Stimulated activated CD4-positive, alpha-beta T cell treated with anti-CD3 and anti-CD28 coated beads, Interleukin-12 subunit alpha, Interleukin-12 subunit beta, amount 100 ng/mL, for 24 hours (primary cell): ENCODE measurements around the gene DNM1.
A peak's percentile ranks its signal among the peaks of the same experiment; 100 is the strongest.
"Not testable (repeated sequence)": the region's sequence is repeated elsewhere in the genome, so short reads cannot be mapped to it uniquely, and the experiment has no call there.

Experiments used
- DNase-seq, 2 experiments: peaks; one replicate each; pipeline ENCODE4 v3.0.0-alpha.2; 2020; ENCODE audit warnings: low read depth in 2 of 2

Gene DNM1

DNA sequence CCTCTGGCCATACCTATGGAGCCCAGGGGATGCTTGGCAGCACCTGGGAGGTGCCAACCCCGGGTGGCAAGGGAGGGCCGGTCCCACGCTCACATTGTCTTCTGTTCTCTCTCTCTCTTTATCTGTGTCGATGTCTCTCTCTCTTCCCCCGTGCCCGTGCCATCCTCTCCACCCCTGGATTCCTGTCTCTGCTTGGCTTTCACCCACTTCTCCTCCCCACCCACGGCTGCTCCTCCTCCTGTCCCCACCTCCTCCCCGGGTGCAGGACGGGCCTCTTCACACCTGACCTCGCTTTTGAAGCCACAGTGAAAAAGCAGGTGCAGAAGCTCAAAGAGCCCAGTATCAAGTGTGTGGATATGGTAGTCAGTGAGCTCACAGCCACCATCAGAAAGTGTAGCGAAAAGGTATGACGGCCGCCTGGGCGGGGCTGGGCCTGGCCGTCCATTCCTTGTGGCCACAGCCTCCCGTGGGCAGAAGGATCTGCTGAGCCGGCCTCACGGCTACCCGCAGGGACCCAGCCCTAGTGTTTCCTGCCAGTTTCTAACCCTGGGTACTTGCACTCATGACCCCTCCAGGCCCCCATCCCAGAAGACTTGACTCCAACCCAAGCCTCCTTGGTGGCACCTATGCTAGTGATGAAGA is 22.7 kb downstream of the DNM1 start:
- no peak for DNase-seq

DNA sequence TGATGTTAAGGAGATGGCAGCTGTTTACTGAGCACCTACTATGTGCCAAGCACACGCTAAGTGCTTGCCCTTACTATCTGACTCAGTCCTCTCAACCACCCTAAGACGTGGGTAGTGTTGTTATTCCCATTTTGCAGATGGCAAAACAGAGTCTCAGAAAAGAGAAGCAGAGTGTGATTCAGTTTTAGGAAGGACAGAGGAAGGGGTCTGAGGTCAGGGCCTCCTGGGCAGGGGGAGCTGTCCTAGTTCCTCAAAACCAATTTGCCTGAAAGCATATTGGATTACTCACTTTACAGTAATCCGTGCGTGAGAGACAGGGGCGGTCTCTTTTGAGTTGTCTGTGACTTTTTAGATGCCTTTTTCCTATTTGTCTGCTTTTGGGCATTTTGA is 23.2 kb downstream of the DNM1 start:
- DNase-seq: no peak

DNA sequence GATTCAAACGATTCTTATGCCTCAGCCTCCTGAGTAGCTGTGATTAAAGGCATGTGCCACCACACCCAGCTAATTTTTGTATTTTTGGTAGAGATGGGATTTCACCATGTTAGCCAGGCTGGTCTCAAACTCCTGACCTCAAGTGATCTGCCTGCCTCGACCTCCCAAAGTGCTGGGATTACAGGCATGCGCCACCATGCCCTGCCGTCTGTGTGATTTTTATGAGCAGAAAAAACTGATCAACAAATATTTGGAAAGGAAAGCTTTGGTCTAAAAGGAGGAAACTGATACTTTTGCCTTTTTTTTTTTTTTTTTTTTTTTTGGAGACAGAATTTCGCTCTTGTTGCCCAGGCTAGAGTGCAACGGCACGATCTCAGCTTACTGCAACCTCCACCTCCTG is 27.7 kb downstream of the DNM1 start:
- DNase-seq: not testable (repeated sequence)

DNA sequence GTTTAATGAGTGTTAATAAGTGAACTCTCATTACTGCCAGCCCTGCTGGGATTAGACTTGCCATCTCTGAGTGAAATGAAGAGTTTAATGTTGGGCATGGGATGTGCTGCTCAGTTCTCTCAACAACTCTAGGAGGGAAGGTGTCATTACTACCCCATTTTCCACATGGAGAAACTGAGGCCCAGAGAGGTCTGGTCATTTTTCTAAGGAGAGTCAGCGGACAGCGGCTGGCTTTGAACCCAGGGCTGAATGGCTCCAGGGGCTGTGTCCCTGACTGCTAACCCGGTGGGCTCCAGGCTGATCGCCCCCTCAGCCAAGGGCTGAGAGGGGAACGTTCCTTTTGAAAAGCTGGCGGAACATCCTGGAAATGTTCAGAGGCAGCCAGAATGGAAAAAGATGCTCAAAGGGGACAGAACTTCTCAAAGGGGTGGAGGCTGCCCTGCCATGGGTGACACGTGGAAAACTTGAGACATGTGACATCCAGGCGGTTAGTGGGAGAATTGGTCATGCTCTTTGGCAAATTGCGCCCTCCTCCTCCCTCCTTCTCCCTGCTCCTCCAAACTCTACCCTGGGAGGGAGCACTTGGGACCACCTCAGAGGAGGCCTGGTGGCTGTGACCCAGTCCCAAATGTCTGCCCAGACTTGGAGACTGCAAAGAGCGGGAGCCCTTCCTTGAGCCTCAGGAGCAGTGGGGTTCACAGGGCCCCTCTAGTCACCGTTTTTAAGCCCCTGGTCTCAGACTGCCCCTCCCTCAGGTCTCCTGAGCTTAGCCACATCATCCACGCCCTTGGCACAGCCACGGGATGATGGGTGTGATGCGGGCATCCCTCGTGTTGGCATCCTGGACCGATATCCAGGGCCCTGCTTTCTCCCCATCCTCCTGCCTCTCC is 28.7 kb downstream of the DNM1 start:
- no peak for DNase-seq

DNA sequence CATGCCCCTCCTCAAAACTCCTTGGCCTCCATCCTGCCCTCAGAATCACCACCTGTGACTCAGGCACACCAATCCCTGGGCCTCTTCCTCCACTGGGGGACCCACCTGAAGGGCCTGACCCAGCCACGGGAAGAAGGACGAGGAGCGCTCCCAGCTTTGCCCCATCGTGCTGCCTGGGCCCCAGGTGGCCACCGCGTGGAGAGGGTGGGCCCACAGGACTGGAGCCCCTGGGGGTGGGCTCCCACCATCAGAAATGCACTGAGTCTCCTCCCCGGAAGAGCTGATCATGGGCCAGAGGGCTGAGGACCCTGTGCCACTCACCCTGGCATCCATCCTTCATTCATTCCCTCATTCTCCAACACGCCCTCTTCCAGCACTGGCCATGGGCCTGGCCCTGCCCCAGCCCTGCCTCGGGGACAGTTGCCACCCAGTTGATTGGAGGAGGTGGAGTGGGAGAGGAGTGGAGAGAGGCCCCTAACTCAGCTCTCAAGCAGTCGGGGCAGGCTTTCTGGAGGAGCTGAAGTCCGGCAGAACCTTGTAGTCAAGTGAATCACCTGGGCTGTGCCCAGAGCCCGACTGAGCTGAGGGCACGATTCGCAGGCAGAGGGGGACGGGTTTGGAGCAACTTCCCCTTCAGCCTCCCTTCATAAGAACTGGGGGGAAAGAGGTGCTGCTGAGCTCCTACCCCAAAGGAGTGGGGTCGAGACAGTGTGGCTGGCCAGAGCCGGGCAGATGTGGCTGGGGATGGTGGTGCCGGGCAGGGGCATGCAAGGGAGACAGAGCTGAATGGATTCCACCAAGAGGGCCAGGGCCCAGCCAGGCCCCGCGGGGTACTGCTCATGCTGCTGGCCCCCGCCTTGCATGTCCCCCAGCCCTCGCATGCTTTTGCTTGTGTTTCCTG is 29.6 kb downstream of the DNM1 start:
- DNase-seq: no peak

DNA sequence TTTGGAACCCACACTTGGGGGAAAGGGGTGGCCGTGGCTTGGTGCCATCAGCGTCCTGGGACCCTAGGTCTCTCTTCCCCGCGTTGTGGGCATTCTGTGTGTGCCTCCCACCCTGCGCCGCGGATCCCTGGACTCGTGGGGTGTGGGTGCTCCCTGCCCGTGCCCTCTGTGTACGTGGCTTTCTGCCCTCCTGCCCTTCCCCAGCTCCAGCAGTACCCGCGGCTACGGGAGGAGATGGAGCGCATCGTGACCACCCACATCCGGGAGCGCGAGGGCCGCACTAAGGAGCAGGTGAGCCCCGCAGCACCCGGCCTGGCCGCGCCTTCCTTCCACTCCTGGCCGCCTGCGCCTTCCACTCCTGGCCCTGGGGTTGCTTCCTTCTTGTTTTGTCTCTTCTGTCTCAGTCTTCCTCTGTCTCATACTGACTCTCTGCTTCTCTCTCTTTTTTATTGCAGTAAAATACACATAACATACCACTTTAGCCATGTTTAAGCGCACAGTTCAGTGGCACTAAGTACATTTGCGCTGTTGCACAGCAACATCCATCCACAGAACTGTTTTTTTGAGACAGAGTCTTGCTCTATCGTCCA is 30.7 kb downstream of the DNM1 start:
- no peak for DNase-seq

DNA sequence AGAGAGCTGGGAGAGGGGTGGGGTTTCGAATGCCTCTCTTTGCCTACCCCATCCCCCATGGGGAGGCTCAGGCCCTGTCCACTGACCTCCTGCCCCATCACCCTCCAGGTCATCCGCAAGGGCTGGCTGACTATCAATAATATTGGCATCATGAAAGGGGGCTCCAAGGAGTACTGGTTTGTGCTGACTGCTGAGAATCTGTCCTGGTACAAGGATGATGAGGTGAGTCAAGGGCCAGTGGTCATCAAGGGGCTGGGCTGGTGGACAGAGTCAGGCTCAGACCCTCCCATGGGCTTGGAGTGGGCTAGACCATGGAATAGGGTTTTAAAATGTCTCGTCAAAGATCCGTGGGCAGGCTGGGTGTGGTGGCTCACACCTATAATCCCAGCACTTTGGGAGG is 38.9 kb downstream of the DNM1 start:
- DNase-seq: no peak

DNA sequence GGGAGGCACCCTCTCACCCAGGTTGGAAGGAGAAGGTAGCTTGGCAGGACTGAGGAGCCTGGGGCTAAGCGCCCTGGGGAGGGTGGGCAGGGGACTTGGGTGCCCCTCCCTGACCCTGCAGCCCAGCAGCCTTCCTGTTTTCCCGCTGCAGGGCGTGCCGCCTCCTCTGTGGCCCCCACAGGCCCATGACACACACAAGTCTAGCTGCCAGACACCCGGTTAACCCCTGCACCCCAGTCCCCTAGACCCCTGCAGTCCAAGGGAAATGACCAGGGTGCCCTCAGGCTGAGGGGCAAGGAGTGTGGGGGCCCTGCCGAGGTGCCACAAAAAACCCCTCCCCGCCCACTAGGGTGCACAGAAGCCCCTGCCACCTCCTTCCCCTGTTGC is 39.6 kb downstream of the DNM1 start:
- no peak for DNase-seq

DNA sequence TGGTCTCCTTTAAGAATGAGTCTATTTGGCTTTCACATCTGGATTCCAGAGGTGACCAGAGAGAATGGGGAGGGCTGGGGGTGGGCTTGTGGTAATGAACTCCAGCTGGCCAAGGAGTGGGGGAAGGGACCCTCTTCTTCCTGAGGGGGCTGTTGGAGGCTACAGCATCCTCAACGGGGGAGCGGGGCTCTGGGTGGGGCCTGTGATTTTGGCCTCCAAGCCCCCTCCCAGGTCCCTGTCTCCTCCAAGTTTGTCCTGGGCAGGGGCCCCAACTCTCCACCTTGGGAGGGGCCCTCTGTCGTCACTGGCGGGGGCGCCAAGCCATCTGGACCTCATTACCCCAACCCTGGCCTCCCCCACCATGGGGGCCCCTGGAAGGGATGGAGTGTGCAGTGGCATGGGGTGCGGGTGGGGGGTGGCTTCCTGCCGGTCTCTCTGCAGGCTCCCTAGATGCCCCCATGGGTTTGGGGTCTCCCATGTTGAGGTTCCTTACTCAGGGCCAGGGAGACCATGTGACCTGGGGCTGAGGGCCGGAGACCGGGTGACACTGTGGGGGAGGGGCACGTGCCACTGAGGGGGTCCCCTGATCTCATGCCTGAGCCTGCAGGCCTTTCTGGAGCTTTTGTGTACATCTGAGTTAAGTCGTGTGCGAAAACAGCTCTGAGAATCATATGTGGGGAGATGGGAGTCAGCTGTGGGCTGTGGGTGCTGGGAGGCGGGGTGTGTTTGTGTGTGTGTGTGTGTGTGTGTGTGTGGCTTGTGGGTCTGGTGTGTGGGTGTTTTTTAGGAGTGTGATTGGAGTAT is 40.2 kb downstream of the DNM1 start:
- DNase-seq: no peak

DNA sequence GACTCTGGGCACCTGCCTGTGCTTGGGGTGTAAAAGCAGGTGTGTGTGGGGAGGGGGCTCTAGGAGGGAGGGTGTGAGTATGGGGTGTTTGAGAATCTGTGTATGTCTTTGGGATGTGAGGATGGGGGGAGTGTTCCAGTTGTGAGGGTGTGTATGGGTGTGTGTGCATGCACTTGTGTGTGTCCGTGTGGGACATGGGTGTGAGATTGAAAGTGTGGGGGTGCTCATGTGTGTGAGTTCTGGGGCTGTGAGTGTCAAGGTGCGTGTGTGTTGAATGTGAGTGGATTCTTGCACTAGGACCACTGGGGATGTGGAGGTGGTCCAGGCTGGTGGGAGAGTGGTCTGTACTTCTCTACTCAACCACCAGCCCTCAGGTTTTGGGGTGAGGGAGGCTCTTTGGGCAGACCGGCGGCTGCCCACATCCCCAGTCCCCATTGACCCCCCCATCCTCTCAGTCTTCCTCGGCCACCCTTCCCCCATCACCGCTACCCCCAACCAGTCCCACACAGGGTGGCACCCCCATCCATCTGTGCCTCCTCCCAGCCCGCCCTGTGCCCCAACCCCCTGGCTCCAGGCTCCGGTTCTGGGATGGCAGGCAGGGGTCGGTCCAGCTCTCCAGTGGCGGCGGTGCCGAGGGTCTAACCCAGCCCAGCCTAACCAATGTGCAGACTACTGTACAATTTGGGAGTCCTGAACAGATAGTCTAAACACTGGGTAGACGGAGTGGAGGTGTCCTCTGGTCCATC is 41.1 kb downstream of the DNM1 start:
- DNase-seq: no peak

DNA sequence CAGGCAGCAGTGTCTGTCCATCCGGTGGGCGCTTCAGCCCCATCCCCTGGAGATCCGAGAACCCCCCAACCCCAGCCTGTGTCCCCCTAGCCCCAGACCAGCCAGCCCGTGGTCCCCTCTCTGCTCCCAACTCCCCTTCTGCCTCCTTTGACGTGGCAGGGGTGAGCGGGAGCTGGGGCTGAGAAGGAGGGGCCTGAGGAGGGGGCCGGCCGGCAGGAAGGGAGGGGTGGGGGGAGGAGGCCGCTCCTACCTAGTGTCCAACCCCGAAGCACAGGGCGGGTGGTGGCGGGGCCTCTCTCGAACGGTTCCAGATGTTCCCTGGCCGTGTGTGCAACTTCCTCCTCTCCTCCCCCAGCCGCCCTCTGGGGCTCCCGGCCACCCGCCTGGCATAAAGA is 41.7 kb downstream of the DNM1 start:
- DNase-seq: no peak

DNA sequence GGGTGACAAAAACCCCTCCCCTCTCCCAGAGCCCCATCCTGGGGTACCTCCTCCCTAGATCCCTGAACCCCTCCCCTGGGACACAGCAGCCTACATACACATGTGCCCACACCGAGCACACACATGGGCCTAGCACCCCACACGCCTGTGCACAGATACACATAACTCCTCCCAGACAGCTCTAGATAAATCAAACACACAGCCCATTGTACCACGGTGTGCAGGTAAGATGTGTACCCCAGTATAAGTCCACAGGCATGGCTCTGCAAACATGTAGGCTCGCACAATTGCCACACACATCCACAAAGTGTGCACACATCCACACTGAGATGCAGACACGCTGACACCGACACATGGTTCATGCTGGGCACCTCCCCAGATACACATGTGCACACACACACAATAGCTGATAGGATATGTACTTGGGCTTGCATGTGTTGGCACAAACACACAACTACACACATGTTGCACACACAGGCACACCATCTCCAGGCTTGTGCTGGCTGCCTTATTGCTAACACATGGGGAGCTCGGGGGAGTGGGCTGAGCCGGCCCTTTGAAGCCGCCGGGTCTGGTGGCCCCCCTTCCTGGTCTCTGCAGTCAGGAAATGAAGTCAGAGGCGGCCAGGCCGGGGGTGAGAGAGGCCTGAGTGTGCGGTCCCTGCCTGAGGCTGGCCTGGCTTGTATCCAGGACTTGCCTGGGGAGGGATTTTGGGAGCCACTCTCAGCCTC is 42.4 kb downstream of the DNM1 start:
- DNase-seq: no peak

DNA sequence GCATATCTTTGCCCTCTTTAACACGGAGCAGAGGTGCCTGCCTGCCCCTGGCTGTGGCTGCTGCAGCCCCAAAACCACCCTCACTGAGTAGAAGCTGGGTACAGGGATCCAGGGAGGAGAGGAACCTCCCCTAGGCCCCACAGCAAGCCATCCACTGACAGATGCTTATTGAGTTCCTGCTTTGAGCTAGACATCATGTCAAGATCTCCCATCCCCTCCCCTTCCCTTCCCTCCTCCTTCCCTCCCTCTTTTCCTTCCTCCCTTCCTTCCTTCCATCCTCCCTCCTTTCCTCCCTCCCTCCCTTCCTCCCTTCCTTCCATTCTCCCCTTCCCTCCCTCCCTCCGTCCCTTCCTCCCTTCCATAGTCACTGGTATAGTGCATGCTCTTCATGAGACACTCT is 43.3 kb downstream of the DNM1 start:
- DNase-seq: no peak

DNA sequence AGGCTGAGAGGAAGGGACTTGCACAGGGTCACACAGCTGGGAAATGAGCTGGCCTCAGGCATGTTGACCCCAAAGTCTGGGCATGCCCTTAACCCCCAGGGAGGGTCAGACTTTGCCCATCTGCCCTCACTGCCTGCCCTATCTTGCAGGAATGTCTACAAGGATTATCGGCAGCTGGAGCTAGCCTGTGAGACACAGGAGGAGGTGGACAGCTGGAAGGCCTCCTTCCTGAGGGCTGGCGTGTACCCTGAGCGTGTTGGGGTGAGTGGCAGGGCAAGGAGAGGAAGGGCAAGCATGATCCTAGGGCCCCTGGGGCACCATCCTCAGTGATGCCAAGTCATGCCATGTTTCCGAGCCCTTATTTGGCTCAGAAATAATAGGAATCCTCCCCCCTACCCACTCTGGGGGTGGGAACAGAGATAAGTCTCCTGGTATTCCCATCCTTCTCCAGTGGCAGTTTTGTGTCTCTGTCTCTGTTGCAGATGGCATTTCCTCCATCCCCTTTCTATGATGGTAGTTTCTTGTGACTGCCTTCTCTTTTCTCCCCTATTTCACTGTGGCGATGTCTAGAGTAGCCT is 44.1 kb downstream of the DNM1 start:
- no peak for DNase-seq

DNA sequence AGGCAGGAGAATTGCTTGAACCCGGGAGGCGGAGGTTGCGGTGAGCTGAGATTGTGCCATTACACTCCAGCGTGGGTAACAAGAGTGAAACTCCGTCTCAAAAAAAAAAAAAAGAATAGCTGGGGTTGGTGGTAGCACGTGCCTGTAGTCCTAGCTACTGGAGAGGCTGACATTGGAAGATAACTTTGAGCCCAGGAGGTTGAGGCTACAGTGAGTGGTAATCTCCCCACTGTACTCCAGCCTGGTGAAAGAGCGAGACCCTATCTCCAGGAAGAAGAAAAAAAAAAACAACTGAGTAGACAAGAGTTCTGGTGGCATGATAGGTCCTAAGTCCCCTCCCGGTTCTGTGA is 46.4 kb downstream of the DNM1 start:
- DNase-seq: no peak

DNA sequence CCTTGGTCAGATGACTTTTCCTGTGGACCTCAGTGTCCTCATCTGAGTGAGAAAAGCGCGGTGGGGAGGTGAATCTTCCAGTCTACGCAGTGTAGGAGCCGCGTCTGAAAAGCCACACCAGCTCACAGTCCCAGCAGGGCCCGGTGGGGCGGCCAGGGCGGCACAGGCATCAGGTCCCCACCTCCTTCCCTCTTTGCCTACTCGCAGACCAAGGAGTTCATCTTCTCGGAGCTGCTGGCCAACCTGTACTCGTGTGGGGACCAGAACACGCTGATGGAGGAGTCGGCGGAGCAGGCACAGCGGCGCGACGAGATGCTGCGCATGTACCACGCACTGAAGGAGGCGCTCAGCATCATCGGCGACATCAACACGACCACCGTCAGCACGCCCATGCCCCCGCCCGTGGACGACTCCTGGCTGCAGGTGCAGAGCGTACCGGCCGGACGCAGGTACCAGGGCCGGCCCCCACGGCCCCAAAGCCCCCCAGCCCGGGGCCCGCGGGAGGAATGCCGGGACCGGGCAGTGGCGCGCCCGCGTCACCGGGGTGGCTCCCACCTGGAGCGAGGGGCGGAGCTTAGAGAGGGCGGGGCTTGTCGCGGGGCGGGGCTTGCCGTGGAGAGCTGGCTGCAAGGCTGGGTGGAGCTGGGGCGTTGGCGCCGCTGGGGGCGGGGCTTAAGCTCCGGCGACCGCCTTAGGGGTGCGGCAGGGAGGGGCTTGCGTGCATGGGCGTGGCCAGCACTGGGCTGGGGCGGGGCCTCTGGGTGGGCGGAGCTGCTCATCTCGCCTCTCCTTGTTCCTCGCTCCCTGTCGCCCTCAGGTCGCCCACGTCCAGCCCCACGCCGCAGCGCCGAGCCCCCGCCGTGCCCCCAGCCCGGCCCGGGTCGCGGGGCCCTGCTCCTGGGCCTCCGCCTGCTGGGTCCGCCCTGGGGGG is 47.0 kb downstream of the DNM1 start:
- peak; percentile 97 to 100 for DNase-seq

DNA sequence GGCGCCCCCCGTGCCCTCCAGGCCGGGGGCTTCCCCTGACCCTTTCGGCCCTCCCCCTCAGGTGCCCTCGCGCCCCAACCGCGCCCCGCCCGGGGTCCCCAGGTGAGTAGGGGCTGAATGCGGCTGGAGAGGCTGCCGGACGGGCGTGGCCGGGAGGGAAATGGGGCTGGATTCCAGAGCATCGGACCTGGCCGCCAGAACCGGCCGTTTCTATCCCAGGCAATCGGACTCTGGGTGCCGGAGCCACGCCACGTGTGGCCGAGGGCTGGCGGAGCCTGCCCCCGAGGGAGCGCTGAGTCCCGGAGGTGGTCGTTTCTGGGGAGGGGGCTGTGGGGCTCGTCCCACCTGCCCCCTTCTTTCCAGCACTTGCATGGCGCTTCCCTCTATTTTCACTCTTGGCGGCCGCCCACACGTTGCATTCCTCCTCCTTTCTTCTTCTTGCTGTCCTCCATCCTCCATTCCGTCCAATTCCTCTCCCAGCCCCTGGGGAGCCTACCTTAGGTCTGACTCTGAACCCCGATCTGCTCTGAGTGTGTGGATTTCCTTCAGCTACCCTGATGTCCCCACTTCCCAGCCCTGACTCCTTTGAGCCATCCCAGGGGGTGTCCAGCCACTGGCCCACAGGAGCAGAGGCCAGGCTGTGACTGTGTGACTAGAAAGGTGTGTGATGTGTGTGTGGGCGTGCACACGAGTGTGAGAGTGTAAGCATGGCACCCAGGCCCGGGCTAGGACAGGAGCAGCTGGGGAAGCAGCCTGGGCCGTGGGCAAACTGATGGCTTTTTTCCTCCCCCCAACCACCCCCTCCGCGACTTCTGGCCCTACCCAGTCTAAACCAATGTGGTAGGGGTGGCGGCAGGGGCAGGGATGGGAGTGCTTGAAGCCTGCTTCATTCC is 47.9 kb downstream of the DNM1 start:
- DNase-seq: no peak
